Glutamatergic neuron (in vitro differentiated cells): ENCODE measurements around the gene TSPAN5. TPM values are rescaled to one million over a fixed set of nuclear protein-coding genes. Genes with fewer than 3 reads are reported as not detected.
A peak's percentile ranks its signal among the peaks of the same experiment; 100 is the strongest.

ENCODE experiments used
- DNase-seq: peaks from one replicate; pipeline ENCODE4 v3.0.0; 2022
- H3K27ac Mint-ChIP-seq: one replicate; pipeline ENCODE4 v1.8.0; 2020; ENCODE audit warnings: mild to moderate bottlenecking, mixed read lengths, inconsistent platforms; ENCODE audit not compliant: unreplicated experiment
- H3K27me3 Mint-ChIP-seq: one replicate; pipeline ENCODE4 v1.8.0; 2020; ENCODE audit warnings: mild to moderate bottlenecking, moderate library complexity, mixed read lengths, inconsistent platforms; ENCODE audit not compliant: unreplicated experiment
- H3K36me3 Mint-ChIP-seq: one replicate; pipeline ENCODE4 v1.8.0; 2020; ENCODE audit warnings: mild to moderate bottlenecking, mixed read lengths, inconsistent platforms; ENCODE audit not compliant: unreplicated experiment
- H3K4me1 Mint-ChIP-seq: one replicate; pipeline ENCODE4 v1.8.0; 2020; ENCODE audit warnings: mild to moderate bottlenecking, low read depth, mixed read lengths, inconsistent platforms; ENCODE audit not compliant: unreplicated experiment
- H3K4me3 Mint-ChIP-seq: one replicate; pipeline ENCODE4 v1.8.0; 2020; ENCODE audit warnings: mild to moderate bottlenecking, mixed read lengths, inconsistent platforms; ENCODE audit not compliant: unreplicated experiment
- H3K9me3 Mint-ChIP-seq: one replicate; pipeline ENCODE4 v1.8.0; 2020; ENCODE audit warnings: mild to moderate bottlenecking, moderate library complexity, mixed read lengths, inconsistent platforms; ENCODE audit not compliant: unreplicated experiment
- CTCF ChIP-seq: fragments of 200-600 bp; sonication (generic); IDR thresholded peaks from one replicate; pipeline ENCODE4 v1.5.0; 2021; ENCODE audit not compliant: partially characterized antibody, unreplicated experiment
- total RNA-seq: library from RNA; stranded (reverse); fragmentation: NEBNext Ultra II Directional; extraction: Animal tissue kit (Norgen Biotek cat#: 25700); gene quantifications from one replicate; pipeline ENCODE4 v1.2.1, GENCODE V29; 2021; ENCODE audit not compliant: unreplicated experiment

Gene TSPAN5
- total RNA-seq, 1 donor from 2014 or later: 40.5 TPM

- Mint-ChIP-seq H3K27ac (peak overlapping the region; percentile 53), H3K4me1 (peaks cover 49% of the 10 kb centered on the region), H3K9me3 (peaks cover 4% of the 10 kb centered on the region), H3K27me3 (peaks cover 2% of the 10 kb centered on the region), H3K4me3 (peak overlapping the region; percentile 68), H3K36me3 (no peaks in the 10 kb centered on the region)
- no peak for TF ChIP-seq CTCF
- no peak for DNase-seq
These were observed 39.7 kb downstream of the TSPAN5 start for GRCh38 chr4:98618680-98619079.

GRCh38 chr4:98617358-98618047 lies 40.9 kb downstream of the TSPAN5 start:
- H3K36me3 Mint-ChIP-seq: no peaks in the 10 kb centered on the region
- H3K27ac Mint-ChIP-seq: peak overlapping the region; percentile 89
- peaks cover 7% of the 10 kb centered on the region for H3K9me3 Mint-ChIP-seq
- TF ChIP-seq CTCF: no peak
- no peak for DNase-seq
- H3K27me3 Mint-ChIP-seq: peaks cover 2% of the 10 kb centered on the region
- H3K4me3 Mint-ChIP-seq: peak overlapping the region; percentile 57
- peaks cover 57% of the 10 kb centered on the region for H3K4me1 Mint-ChIP-seq

- Mint-ChIP-seq H3K27me3 (peaks cover 2% of the 10 kb centered on the region), H3K9me3 (peaks cover 7% of the 10 kb centered on the region), H3K4me3 (no peak overlapping the region), H3K4me1 (peaks cover 71% of the 10 kb centered on the region), H3K36me3 (no peaks in the 10 kb centered on the region), H3K27ac (no peak overlapping the region)
- DNase-seq: no peak
- TF ChIP-seq CTCF: no peak
These were observed 42.4 kb downstream of the TSPAN5 start for GRCh38 chr4:98615991-98616390.

GRCh38 chr4:98614662-98615061 lies 43.7 kb downstream of the TSPAN5 start:
- H3K9me3 Mint-ChIP-seq: peaks cover 7% of the 10 kb centered on the region
- DNase-seq: no peak
- H3K4me1 Mint-ChIP-seq: peaks cover 72% of the 10 kb centered on the region
- H3K27ac Mint-ChIP-seq: no peak overlapping the region
- no peaks in the 10 kb centered on the region for H3K36me3 Mint-ChIP-seq
- TF ChIP-seq CTCF: no peak
- H3K4me3 Mint-ChIP-seq: no peak overlapping the region
- H3K27me3 Mint-ChIP-seq: peaks cover 2% of the 10 kb centered on the region

- no peak for DNase-seq
- H3K9me3 Mint-ChIP-seq: peaks cover 7% of the 10 kb centered on the region
- no peak for TF ChIP-seq CTCF
- peaks cover 2% of the 10 kb centered on the region for H3K27me3 Mint-ChIP-seq
- no peak overlapping the region for H3K4me3 Mint-ChIP-seq
- no peaks in the 10 kb centered on the region for H3K36me3 Mint-ChIP-seq
- H3K4me1 Mint-ChIP-seq: peaks cover 71% of the 10 kb centered on the region
- H3K27ac Mint-ChIP-seq: peak overlapping the region; percentile 5
These were observed 44.3 kb downstream of the TSPAN5 start for GRCh38 chr4:98614094-98614493.
